ENCODE data around the gene WWTR1. TPM values are rescaled to one million over a fixed set of nuclear protein-coding genes. Genes with fewer than 3 reads are reported as not detected.

Gene WWTR1
- total RNA-seq, 2 donors from 2014 or later, result 17.3 to 18.5 TPM

DNA sequence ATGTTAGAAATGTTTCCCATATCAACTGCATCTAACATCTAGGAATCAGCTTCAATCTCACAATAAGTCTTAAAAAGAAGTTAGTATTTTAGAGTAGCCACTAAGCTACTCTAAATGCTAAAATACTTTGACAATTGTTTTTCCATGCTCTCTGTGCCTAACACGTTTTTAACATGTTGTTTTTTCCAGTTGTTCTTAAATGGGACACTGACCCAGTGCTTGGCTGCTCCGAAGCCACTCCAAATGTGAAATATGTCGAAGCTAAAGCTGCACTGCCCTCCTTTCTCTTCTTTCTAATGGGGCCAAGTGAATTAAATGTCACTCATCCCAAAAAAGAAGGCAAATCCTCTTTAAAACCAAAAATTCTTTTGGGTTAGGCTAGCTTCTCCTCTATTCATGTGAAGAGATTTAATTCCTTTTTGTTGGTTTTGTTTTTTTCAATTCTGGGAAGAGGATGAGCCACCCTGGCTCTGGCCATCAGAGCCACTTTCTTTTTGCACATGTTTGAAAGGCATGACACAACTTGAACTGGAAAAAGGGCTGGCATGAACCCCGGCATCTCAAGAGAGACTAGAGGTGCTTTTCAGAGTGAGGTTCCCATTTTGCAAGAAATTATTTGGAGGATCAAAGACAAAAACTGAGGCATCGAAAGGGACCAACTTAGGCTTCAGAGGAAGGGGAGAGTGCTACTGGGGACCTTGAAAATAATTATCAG is 73.7 kb downstream of the WWTR1 start:
- peaks cover 11% of the 10 kb centered on the region for H3K4me1 Mint-ChIP-seq
- WGBS, 2 experiments (ENCODE audit: insufficient coverage in 1 of 2, insufficient read length in 1 of 2), result 87 to 93% methylated on average over 5 of the region's 5 CpGs
- no peaks in the 10 kb centered on the region for H3K36me3 Mint-ChIP-seq (ENCODE audit: low read depth)
- H3K27ac ChIP-seq (ENCODE audit: low read depth, low read length), result no peak overlapping the region
- no peaks in the 10 kb centered on the region for H3K27me3 ChIP-seq (ENCODE audit: control insufficient read depth, insufficient read depth, low read length, poor library complexity, severe bottlenecking)
- H3K4me3 ChIP-seq (ENCODE audit: low read length), result no peak overlapping the region
- H3K9me3 Mint-ChIP-seq, result no peaks in the 10 kb centered on the region
- DNase-seq, result no peak
- no peak for TF ChIP-seq CTCF (conservative IDR thresholded peaks at IDR 0.05)
- no peak overlapping the region for H3K4me3 Mint-ChIP-seq
- H3K27ac Mint-ChIP-seq, result no peak overlapping the region
- no peaks in the 10 kb centered on the region for H3K27me3 Mint-ChIP-seq (ENCODE audit: insufficient read depth)
- H3K9me3 ChIP-seq (ENCODE audit: control insufficient read depth, low read length), result no peaks in the 10 kb centered on the region
- H3K36me3 ChIP-seq (ENCODE audit: control insufficient read depth, insufficient read depth, low read length), result no peaks in the 10 kb centered on the region
- H3K9ac ChIP-seq (ENCODE audit: extremely low read depth, low read length, poor library complexity, severe bottlenecking), result no peak overlapping the region
- peaks cover 5% of the 10 kb centered on the region for H3K4me1 ChIP-seq (ENCODE audit: control insufficient read depth, insufficient read depth, low read length)

- H3K36me3 Mint-ChIP-seq (ENCODE audit: low read depth), result no peaks in the 10 kb centered on the region
- TF ChIP-seq CTCF (conservative IDR thresholded peaks at IDR 0.05), result no peak
- H3K27me3 ChIP-seq (ENCODE audit: control insufficient read depth, insufficient read depth, low read length, poor library complexity, severe bottlenecking), result no peaks in the 10 kb centered on the region
- no peaks in the 10 kb centered on the region for H3K27me3 Mint-ChIP-seq (ENCODE audit: insufficient read depth)
- WGBS, 2 experiments (ENCODE audit: insufficient coverage in 1 of 2, insufficient read length in 1 of 2), result 95 to 100% methylated on average over 1 to 6 of the region's 7 CpGs
- H3K4me3 ChIP-seq (ENCODE audit: low read length), result no peak overlapping the region
- H3K4me3 Mint-ChIP-seq, result no peak overlapping the region
- H3K4me1 Mint-ChIP-seq, result peaks cover 23% of the 10 kb centered on the region
- H3K4me1 ChIP-seq (ENCODE audit: control insufficient read depth, insufficient read depth, low read length), result peaks cover 5% of the 10 kb centered on the region
- H3K9me3 ChIP-seq (ENCODE audit: control insufficient read depth, low read length), result no peaks in the 10 kb centered on the region
- H3K27ac Mint-ChIP-seq, result no peak overlapping the region
- no peak for DNase-seq
- H3K27ac ChIP-seq (ENCODE audit: low read depth, low read length), result no peak overlapping the region
- no peaks in the 10 kb centered on the region for H3K36me3 ChIP-seq (ENCODE audit: control insufficient read depth, insufficient read depth, low read length)
- H3K9ac ChIP-seq (ENCODE audit: extremely low read depth, low read length, poor library complexity, severe bottlenecking), result no peak overlapping the region
- no peaks in the 10 kb centered on the region for H3K9me3 Mint-ChIP-seq
Measured at GRCh38 chr3:149582395-149582794, 75.4 kb downstream of the WWTR1 start.

DNA sequence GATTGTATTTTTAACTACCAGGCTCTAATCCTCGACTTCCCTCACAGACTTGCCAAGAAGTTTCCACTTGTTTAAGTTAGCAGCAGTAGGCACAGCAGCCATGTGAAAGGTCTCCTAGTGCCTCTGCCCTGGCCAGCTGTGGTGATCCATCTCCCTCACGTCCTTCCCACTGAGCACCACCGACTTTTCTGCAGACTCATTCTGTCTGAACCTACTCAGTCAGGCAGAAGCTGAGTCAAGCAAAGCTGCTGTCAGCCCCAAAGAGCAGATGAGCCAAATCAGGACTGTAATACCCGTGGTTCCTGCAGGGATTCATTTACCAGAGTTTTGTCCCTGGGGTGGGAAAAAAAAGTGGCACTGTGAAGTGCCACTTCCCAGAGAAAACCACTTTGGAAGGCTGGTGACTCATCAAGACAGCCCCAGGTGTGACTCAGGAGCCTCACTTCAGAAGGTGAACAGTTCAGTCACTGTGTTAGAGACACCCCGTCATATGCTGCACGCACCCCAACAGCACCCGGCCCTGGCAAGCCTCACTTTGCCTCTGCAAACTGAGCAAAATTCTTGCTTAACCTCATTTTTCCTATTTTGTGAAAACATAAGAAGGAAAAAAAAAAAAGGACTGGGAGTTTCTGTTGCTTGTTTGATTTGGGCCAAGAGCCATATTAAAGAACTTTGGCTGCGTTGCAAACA is 76.0 kb downstream of the WWTR1 start:
- Mint-ChIP-seq H3K4me3 (no peak overlapping the region), H3K27me3 (ENCODE audit: insufficient read depth) (no peaks in the 10 kb centered on the region), H3K27ac (peak overlapping the region; percentile 46), H3K36me3 (ENCODE audit: low read depth) (no peaks in the 10 kb centered on the region), H3K4me1 (peaks cover 28% of the 10 kb centered on the region), H3K9me3 (no peaks in the 10 kb centered on the region)
- H3K4me1 ChIP-seq (ENCODE audit: control insufficient read depth, insufficient read depth, low read length), result peaks cover 5% of the 10 kb centered on the region
- no peak overlapping the region for H3K4me3 ChIP-seq (ENCODE audit: low read length)
- H3K36me3 ChIP-seq (ENCODE audit: control insufficient read depth, insufficient read depth, low read length), result no peaks in the 10 kb centered on the region
- no peak for TF ChIP-seq CTCF (conservative IDR thresholded peaks at IDR 0.05)
- 48 to 74% methylated on average over 5 to 8 of the region's 8 CpGs for WGBS, 2 experiments (ENCODE audit: insufficient coverage in 1 of 2, insufficient read length in 1 of 2)
- H3K27ac ChIP-seq (ENCODE audit: low read depth, low read length), result no peak overlapping the region
- H3K9me3 ChIP-seq (ENCODE audit: control insufficient read depth, low read length), result no peaks in the 10 kb centered on the region
- H3K9ac ChIP-seq (ENCODE audit: extremely low read depth, low read length, poor library complexity, severe bottlenecking), result no peak overlapping the region
- no peaks in the 10 kb centered on the region for H3K27me3 ChIP-seq (ENCODE audit: control insufficient read depth, insufficient read depth, low read length, poor library complexity, severe bottlenecking)
- peak; percentile 59 for DNase-seq

All from endodermal cell (in vitro differentiated cells).